GM19455 (cell line): ENCODE results near the gene NMNAT3.
A peak's percentile ranks its signal among the peaks of the same experiment; 100 is the strongest.
"Not testable (repeated sequence)": the region's sequence is repeated elsewhere in the genome, so short reads cannot be mapped to it uniquely, and the experiment has no call there.

Experiments
- ATAC-seq: cut with Tn5 transposase; IDR thresholded peaks from one replicate; pipeline ENCODE4 v1.9.1; 2021; ENCODE audit not compliant: unreplicated experiment

The NMNAT3 gene

GRCh38 chr3:139639662-139640061 lies 38.1 kb downstream of the NMNAT3 start:
- no peak for ATAC-seq

DNA sequence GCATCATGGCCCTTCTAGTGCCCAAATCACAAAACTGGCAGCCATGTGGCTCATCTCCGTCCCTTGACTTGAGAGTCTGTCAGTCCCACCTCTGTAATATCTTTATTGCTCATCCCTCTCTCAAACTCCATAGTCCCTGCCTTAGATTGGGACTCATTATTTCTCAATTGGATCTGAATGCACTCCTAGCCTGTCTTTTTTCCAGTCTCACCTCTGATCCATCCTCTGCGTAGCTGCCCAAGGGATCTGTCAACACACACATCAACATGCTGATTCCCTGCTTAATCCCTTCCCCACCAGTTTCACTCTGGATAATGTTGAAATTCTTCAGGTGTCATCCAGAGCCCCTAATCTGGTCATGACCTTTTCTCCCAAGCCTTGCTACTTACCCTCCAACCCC lies 39.3 kb downstream of the NMNAT3 start:
- ATAC-seq, result no peak

DNA sequence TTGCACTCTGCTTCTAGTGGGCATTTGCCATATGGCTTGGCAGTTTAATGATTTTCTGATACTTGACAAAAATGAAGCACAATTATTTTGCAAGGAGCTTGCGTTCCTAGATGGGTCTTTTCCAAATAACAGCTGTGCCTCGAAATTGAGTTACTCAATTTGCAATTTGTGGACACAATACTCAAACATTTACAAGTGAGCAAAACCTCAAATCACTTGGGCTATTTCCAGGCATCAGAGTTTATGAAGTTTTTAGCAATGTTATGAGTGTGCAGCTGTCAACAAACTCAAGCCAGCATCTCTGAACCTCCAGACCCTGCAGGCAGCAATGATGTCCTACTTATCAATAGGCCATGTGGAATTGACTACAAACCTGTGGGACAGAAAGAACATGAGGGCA lies 41.3 kb downstream of the NMNAT3 start:
- ATAC-seq, result no peak

- ATAC-seq, result no peak
These were observed 43.6 kb downstream of the NMNAT3 start for GRCh38 chr3:139634111-139634635.

DNA sequence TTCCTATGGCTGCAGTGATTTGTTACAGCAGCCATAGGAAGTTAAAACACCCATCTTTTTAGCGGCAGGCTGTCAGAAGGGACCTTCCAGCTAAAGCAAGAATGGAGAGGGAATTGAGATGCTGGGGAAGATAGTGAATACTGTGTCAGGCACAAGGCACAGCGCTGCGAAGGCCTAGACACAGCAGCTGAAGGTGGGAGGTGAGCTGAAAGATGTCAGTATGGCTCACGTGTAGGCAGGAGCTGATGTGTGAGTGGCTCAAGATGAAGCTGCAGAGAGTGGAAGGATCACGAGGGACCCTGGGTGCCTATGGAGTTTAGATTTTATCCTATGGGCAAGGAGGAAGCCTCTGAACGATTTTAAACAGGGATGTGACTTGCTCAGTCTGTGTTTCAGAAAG lies 44.3 kb downstream of the NMNAT3 start:
- no peak for ATAC-seq

- ATAC-seq, result no peak
These were observed 47.2 kb downstream of the NMNAT3 start for GRCh38 chr3:139630542-139630941.

DNA sequence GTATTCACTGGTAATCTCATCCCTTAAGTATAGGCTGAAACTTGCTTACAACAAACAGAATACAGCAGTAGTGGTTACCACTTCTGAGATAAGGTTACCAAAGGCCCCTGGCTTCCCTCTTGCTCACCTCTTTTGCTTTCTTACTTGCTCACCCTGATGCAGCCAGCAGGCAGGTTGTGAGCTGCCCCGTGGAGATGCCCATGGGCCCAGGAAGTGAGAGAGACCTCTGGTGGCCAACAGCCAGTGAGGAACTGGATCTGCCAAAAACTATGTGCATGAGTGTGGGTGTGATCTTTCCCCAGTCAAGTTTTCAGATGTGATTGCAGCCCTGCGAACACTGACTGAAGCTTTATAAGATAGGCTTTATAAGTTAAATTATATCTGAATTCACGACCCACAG lies 48.7 kb downstream of the NMNAT3 start:
- ATAC-seq, result peak; percentile 78

DNA sequence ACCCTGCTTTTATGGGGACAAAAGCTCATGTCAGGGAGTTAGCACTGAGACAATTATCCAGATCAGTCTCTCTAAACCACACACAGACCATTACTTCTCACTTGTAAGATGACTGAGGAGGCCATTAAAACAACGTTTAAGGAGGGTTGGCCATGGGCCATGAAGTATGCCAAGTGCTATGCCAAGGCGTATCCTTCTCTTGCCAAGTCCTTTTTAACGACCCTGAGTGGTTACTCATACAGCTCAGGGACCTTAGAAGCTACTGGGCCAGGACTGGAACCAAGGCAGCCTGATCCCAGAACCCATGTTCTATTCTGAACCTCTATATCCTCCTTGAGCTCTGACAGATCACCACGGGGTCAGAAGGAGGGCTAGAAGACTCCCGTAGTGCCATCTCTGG lies 50.0 kb downstream of the NMNAT3 start:
- no peak for ATAC-seq

DNA sequence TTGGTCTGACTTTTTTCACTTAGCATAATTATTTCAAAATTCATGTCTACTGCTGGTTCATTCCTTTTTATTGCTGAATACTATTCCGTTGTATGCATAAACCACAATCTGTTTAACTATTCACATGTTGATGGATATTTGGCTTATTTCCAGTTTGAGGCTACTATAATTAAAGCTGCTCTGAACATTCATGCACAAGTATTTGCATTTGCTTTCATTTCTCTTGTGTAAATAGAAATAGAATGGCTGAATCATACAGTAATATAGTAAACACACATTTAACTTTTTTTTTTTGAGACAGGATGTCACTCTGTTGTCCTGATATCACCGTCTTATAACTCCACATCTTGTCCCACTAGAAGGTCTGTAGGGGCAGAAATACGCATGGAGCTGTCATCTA lies 57.3 kb downstream of the NMNAT3 start:
- no peak for ATAC-seq

DNA sequence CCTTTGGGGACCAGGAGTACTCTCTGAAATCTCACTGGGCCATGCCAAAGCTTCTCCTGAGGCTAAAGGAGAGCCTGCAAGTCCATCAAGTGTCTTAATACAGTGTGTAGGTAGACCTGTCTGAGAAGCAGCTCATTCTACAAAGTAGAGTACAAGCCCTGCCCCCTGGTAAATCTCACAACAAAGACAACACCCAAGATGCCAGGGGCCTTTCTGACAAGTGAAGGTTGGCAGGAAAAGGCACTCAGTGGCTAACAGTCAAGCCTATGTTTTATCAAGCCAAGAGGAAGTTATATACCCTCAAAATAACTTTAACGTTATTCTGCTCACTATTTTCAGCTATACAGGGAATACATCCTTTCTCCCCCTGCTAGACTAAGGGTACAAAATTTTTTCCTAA lies 58.3 kb downstream of the NMNAT3 start:
- no peak for ATAC-seq

DNA sequence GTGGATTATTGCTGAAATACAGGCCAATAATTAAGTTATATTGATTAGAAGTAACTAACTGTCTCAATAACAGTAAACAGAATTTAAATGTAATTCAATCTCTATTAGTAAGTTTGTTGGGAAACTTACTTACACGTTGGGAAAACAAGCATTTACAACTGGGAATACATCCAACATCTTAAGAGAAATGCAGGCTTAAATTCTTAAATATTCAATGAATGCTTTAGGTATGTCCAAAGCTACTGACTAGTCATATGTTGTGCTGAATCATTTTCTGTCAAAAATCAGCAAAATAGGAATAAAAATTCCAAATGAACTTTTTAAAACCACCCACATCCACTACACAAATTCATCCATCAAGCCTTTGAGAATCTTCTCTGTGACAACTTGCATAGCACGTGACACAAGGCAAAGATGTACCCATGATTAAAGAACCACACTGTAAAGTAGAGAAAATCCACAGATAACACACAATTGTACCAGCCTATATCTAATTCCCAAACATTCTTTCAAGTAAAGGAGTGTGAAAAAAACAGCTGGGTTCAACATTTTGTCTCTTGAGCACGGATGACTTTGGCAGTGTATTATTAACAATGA lies 60.0 kb downstream of the NMNAT3 start:
- no peak for ATAC-seq

DNA sequence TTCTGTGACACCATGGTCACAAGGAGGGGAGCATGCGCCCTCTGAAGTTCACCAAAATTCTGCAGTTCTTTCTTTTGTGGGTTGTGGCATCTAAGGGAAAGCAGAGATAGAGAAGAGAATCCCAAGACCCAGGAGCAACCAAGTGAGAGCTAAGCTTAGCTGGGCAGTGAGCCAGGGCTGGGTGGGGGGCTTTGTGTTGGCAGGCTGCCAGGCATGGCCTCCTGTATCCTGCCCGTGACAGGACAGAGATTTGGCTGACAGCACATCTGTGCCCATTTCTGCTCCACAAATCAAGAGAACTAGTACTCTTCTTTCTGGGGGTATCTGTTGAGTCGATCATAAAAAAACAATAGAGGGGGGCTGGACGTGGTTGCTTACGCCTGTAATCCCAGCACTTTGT lies 66.2 kb downstream of the NMNAT3 start:
- no peak for ATAC-seq

DNA sequence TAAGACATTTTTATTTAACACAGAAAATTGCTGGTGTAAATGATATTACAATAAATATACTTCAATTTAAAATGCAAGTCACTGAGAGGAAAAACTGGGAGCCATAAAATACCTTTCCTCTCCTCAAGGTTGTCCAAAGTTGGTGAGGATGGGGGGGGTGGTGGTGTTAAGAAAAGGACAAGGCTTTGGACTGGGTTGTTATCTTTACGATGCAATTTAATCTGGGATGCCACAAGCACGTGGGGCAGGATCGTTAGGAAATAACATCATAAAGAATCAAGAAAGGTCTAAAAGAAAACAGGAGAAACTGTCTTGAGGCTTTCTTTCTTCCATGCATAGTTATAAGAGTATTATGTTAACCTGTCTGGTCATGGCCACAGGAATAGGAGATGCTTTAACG lies 66.9 kb downstream of the NMNAT3 start:
- no peak for ATAC-seq

DNA sequence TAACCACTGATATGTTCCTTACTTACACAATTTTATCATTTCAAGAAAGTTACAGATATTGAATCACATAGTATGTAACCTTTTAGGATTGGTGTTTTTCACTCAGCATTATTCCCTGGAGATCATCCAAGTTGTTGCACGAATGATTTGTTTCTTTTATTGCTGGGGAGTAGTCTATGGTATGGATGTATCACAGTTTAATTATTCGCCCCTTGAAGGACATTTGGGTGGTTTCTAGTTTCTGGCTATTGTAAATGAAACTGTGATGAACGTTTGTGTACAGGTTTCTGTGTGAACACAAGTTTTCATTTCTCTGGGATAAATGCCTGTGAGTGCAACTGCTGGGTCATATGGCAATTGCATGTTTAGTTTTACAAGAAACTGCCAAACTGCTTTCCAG lies 68.8 kb downstream of the NMNAT3 start:
- no peak for ATAC-seq

DNA sequence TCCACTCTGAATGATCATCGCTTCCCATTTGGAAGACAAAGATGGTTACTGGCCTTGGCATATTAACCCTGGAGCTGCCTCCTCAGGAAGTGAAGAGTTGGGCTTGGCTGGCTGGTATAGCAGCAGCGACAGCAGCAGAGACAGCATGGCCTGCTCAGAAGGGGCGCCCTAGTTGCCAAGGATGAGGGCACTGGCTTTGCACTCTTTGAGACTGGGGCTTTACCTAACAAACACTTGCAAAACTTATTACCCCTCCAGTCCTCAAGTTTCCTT lies 69.7 kb downstream of the NMNAT3 start:
- no peak for ATAC-seq

- ATAC-seq, result no peak
These were observed 70.3 kb downstream of the NMNAT3 start for GRCh38 chr3:139607257-139608107.

- no peak for ATAC-seq
These were observed 75.8 kb downstream of the NMNAT3 start for GRCh38 chr3:139602003-139602402.

DNA sequence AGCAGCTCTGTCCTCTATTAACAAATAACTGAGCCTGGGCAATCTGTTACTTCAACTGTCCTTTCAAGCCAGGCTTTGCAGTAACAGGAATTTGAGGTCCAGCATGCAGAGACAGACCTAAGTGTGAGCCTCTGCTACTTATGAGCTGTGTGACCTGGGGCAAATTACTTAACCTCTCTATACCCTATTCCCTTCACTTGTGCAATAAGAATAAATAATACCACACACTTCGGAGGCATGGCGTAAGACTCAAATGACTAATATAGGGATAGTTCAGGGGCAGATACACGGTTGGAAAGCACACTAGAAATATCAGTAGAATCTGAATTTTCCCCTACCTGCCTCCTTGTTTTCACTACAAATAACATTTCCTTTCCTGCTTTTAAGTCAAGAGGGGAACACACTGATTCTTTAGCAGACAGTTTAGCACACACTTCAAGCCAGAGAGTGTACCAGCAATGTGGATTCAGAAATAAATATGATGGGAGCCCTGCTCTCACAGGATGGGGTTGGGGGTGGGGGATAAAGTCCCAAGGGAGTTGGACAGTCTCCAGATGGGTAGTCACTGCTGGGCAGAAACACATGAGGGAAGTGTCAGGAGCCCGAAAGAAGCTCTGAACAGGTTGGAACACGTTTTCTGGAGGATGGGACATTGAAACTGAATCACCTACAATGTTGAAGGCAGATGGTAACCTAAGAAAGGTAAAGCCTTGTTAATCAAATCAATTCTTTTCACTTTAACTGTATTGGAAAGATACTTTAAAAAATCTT lies 76.4 kb downstream of the NMNAT3 start:
- ATAC-seq, result no peak

DNA sequence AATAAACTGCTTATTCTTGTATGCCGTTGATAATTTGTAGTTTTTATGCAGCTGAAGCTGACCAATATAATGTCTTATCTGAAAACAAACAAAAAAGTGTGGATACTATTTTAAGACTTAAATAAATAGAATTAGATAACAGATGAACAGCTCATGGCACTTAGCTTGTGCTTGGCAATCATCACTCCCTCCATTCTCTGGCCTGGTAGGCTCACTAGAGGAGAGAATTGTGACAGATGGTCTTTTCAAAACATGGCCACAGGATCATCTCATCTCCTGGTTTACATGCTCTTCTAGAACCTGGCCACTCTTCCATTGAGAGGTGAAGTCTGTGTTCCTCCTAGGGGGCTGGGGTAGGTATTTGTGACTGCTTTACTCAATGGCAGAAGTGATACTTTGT lies 79.8 kb downstream of the NMNAT3 start:
- ATAC-seq, result no peak

GRCh38 chr3:139591186-139591585 lies 86.6 kb downstream of the NMNAT3 start:
- ATAC-seq, result not testable (repeated sequence)

DNA sequence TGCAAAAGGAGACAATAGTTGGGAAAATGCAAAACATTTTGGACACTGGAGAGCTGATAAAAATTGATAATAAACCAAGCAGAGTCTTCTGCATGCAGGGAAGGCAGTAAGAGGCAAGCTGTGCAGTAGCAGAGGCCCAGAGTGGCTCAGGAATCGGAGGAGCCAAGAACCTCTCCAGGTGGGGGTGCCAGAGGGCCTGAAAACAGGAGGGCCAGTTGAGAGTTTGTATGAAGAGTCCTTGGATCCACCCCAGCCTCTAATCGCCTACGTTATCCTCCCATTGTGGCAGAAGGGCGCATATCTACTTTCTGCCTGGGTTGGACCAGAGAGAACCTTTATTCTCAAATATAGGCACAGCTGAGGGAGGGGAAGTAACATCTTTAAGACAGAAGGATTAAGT lies 89.3 kb downstream of the NMNAT3 start:
- no peak for ATAC-seq

GRCh38 chr3:139587797-139588196 lies 90.0 kb downstream of the NMNAT3 start:
- ATAC-seq, result no peak
